Activated CD8-positive, alpha-beta memory T cell treated with anti-CD3 and anti-CD28 coated beads for 4 hours (primary cell): Measurements from ENCODE around the gene RGS1.
"Not testable (repeated sequence)": the region's sequence is repeated elsewhere in the genome, so short reads cannot be mapped to it uniquely, and the experiment has no call there.

Source experiments
- DNase-seq, 2 donors: peaks; one replicate each; pipeline ENCODE4 v3.0.0-alpha.2; 2020; ENCODE audit warnings: low read depth in 2 of 2

Gene RGS1

GRCh38 chr1:192575499-192576189 is at the start of gene RGS1:
TSS of gene RGS1 (plus strand) at chr1:192575773. CDS start at chr1:192575793, 20 bp downstream.
- peak; percentile 20 to 33 for DNase-seq

- no peak for DNase-seq
Observed at GRCh38 chr1:192527111-192527795, 48.3 kb upstream of the RGS1 start.

GRCh38 chr1:192527950-192528349 is 47.6 kb upstream of the RGS1 start:
- DNase-seq, result no peak

GRCh38 chr1:192529031-192529755 is 46.4 kb upstream of the RGS1 start:
- no peak for DNase-seq

GRCh38 chr1:192529811-192530210 is 45.8 kb upstream of the RGS1 start:
- DNase-seq, result no peak

GRCh38 chr1:192530254-192530653 is 45.3 kb upstream of the RGS1 start:
- no peak for DNase-seq

- DNase-seq, result not testable (repeated sequence)
Observed at GRCh38 chr1:192531037-192531703, 44.4 kb upstream of the RGS1 start.

- no peak for DNase-seq
Observed at GRCh38 chr1:192534666-192535065, 40.9 kb upstream of the RGS1 start.

- no peak for DNase-seq
Observed at GRCh38 chr1:192535916-192536664, 39.5 kb upstream of the RGS1 start.

- DNase-seq, result no peak
Observed at GRCh38 chr1:192538407-192539296, 36.9 kb upstream of the RGS1 start.

GRCh38 chr1:192539297-192540092 is 36.1 kb upstream of the RGS1 start:
- no peak for DNase-seq

GRCh38 chr1:192543445-192543844 is 32.1 kb upstream of the RGS1 start:
- DNase-seq, result no peak

GRCh38 chr1:192545896-192546521 is 29.6 kb upstream of the RGS1 start:
- no peak for DNase-seq

GRCh38 chr1:192546596-192547190 is 28.9 kb upstream of the RGS1 start:
- DNase-seq, result no peak

- no peak for DNase-seq
Observed at GRCh38 chr1:192547501-192547900, 28.1 kb upstream of the RGS1 start.

GRCh38 chr1:192549937-192550336 is 25.6 kb upstream of the RGS1 start:
- DNase-seq, result no peak

GRCh38 chr1:192550922-192551534 is 24.5 kb upstream of the RGS1 start:
- DNase-seq, result no peak

- DNase-seq, result no peak
Observed at GRCh38 chr1:192552760-192553191, 22.8 kb upstream of the RGS1 start.
